Measurements from ENCODE around the gene TSHZ2.

DNA sequence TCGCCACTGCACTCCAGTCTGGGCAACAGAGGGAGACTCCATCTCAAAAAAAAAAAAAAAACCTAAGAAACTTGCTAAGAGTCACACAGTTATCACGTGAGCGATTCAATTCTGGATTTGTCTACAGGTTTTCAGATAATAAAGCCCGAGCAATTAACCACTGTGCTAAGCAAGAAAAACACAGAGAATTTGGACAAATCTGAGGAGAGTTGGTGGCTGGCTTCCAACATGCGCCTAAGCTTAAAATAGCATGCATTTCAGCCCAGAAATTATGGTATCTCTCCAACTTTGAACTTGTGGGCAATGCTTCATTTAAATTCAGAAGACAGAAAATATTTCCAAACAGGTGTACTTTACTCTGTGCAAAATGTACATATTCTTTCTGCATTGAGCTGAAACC, 232.9 kb downstream of the TSHZ2 start:
- TF ChIP-seq FOXM1 (IDR thresholded peaks at IDR 0.05; ENCODE audit: borderline replicate concordance) (no peak), FOXK2 (IDR thresholded peaks at IDR 0.05) (no peak), SUZ12 (IDR thresholded peaks at IDR 0.05) (no peak)

Measured in HEK293T (cell line).